Muscle layer of colon (tissue), 2 donors: ENCODE measurements around the gene RTL5.
A peak's percentile ranks its signal among the peaks of the same experiment; 100 is the strongest.

Experiments
- H3K27ac ChIP-seq: one replicate; pipeline ENCODE4 v1.7.0; 2013; ENCODE audit warnings: low read depth, mild to moderate bottlenecking, low read length, moderate library complexity
- H3K27me3 ChIP-seq, 2 donors: one replicate each; pipeline ENCODE4 v1.7.0; 2013; ENCODE audit warnings: low read length in 2 of 2, mild to moderate bottlenecking in 2 of 2; ENCODE audit not compliant: insufficient read depth in 2 of 2, control insufficient read depth in 1 of 2
- H3K36me3 ChIP-seq: one replicate; pipeline ENCODE4 v1.7.0; 2013; ENCODE audit warnings: mild to moderate bottlenecking, low read length; ENCODE audit not compliant: insufficient read depth
- H3K4me1 ChIP-seq: one replicate; pipeline ENCODE4 v1.7.0; 2013; ENCODE audit warnings: mild to moderate bottlenecking, low read length; ENCODE audit not compliant: insufficient read depth
- H3K4me3 ChIP-seq, 2 donors: one replicate each; pipeline ENCODE4 v1.7.0; 2013; ENCODE audit warnings: low read length in 2 of 2, low read depth in 1 of 2, mild to moderate bottlenecking in 1 of 2, moderate library complexity in 1 of 2
- H3K9ac ChIP-seq: one replicate; pipeline ENCODE4 v1.7.0; 2013; ENCODE audit warnings: low read length
- H3K9me3 ChIP-seq: one replicate; pipeline ENCODE4 v1.7.0; 2013; ENCODE audit warnings: mild to moderate bottlenecking, low read length
- donor health status: abdominal sarcoma.
- donor health status: Adenocarcinoma of cecum.

Gene RTL5

GRCh38 chrX:72120837-72121236, 10.9 kb downstream of the RTL5 start:
- peaks cover 36% of the 10 kb centered on the region for H3K4me1 ChIP-seq
- no peak overlapping the region for H3K4me3 ChIP-seq
- H3K27ac ChIP-seq, result peak overlapping the region; percentile 16
- no peak overlapping the region for H3K9ac ChIP-seq
- H3K27me3 ChIP-seq, result peaks cover under 1 to 1% of the 10 kb centered on the region in 2 donors
- H3K9me3 ChIP-seq, result no peaks in the 10 kb centered on the region
- H3K36me3 ChIP-seq, result no peaks in the 10 kb centered on the region

GRCh38 chrX:72117636-72118210, 14.0 kb downstream of the RTL5 start:
- no peak overlapping the region for H3K9ac ChIP-seq
- H3K27ac ChIP-seq, result no peak overlapping the region
- H3K4me1 ChIP-seq, result peaks cover 23% of the 10 kb centered on the region
- peaks cover 0 to 8% of the 10 kb centered on the region in 2 donors for H3K27me3 ChIP-seq
- no peak overlapping the region for H3K4me3 ChIP-seq
- no peaks in the 10 kb centered on the region for H3K9me3 ChIP-seq
- no peaks in the 10 kb centered on the region for H3K36me3 ChIP-seq

- Histone ChIP-seq H3K4me1 (peaks cover 8% of the 10 kb centered on the region), H3K27ac (no peak overlapping the region), H3K4me3 (no peak overlapping the region), H3K9ac (no peak overlapping the region), H3K27me3 (peaks cover 0 to 8% of the 10 kb centered on the region in 2 donors), H3K9me3 (no peaks in the 10 kb centered on the region), H3K36me3 (no peaks in the 10 kb centered on the region)
Measured at GRCh38 chrX:72115380-72115779, 16.3 kb downstream of the RTL5 start.

- Histone ChIP-seq H3K27ac (no peak overlapping the region), H3K27me3 (peaks cover 0 to 8% of the 10 kb centered on the region in 2 donors), H3K9me3 (no peaks in the 10 kb centered on the region), H3K9ac (no peak overlapping the region), H3K36me3 (no peaks in the 10 kb centered on the region), H3K4me3 (no peak overlapping the region), H3K4me1 (peaks cover 7% of the 10 kb centered on the region)
Measured at GRCh38 chrX:72114807-72115206, 16.9 kb downstream of the RTL5 start.

GRCh38 chrX:72114306-72114705, 17.4 kb downstream of the RTL5 start:
- H3K36me3 ChIP-seq, result no peaks in the 10 kb centered on the region
- H3K27ac ChIP-seq, result no peak overlapping the region
- no peak overlapping the region for H3K4me3 ChIP-seq
- H3K4me1 ChIP-seq, result peaks cover 7% of the 10 kb centered on the region
- peaks cover 0 to 8% of the 10 kb centered on the region in 2 donors for H3K27me3 ChIP-seq
- H3K9ac ChIP-seq, result no peak overlapping the region
- H3K9me3 ChIP-seq, result no peaks in the 10 kb centered on the region

GRCh38 chrX:72113461-72113860, 18.3 kb downstream of the RTL5 start:
- Histone ChIP-seq H3K9ac (no peak overlapping the region), H3K27me3 (peaks cover 0 to 8% of the 10 kb centered on the region in 2 donors), H3K4me3 (no peak overlapping the region), H3K9me3 (no peaks in the 10 kb centered on the region), H3K4me1 (peaks cover 7% of the 10 kb centered on the region), H3K27ac (no peak overlapping the region), H3K36me3 (no peaks in the 10 kb centered on the region)

GRCh38 chrX:72110876-72111708, 20.6 kb downstream of the RTL5 start:
- Histone ChIP-seq H3K9ac (no peak overlapping the region), H3K4me1 (peaks cover 7% of the 10 kb centered on the region), H3K27ac (no peak overlapping the region), H3K9me3 (no peaks in the 10 kb centered on the region), H3K27me3 (peaks cover 0 to 14% of the 10 kb centered on the region in 2 donors), H3K36me3 (no peaks in the 10 kb centered on the region), H3K4me3 (no peak overlapping the region)

GRCh38 chrX:72110051-72110875, 21.5 kb downstream of the RTL5 start:
- Histone ChIP-seq H3K36me3 (no peaks in the 10 kb centered on the region), H3K4me1 (peaks cover 7% of the 10 kb centered on the region), H3K27me3 (peaks cover 0 to 16% of the 10 kb centered on the region in 2 donors), H3K4me3 (no peak overlapping the region), H3K9ac (no peak overlapping the region), H3K27ac (no peak overlapping the region), H3K9me3 (no peaks in the 10 kb centered on the region)

- H3K9ac ChIP-seq, result no peak overlapping the region
- no peak overlapping the region for H3K27ac ChIP-seq
- H3K4me1 ChIP-seq, result peaks cover under 1% of the 10 kb centered on the region
Measured at GRCh38 chrX:72108666-72109065, 23.0 kb downstream of the RTL5 start.

GRCh38 chrX:72107841-72108595, 23.7 kb downstream of the RTL5 start:
- no peak overlapping the region for H3K27ac ChIP-seq
- H3K9ac ChIP-seq, result no peak overlapping the region
- H3K9me3 ChIP-seq, result no peaks in the 10 kb centered on the region
- H3K4me3 ChIP-seq, result no peak overlapping the region
- no peaks in the 10 kb centered on the region for H3K4me1 ChIP-seq
- H3K27me3 ChIP-seq, result peaks cover 6 to 18% of the 10 kb centered on the region in 2 donors
- no peaks in the 10 kb centered on the region for H3K36me3 ChIP-seq

More at GRCh38 chrX:72108666-72109065, 23.0 kb downstream of the RTL5 start:
- no peaks in the 10 kb centered on the region for H3K36me3 ChIP-seq
- H3K9me3 ChIP-seq, result no peaks in the 10 kb centered on the region
- peaks cover 4 to 20% of the 10 kb centered on the region in 2 donors for H3K27me3 ChIP-seq
- no peak overlapping the region for H3K4me3 ChIP-seq

GRCh38 chrX:72107320-72107719, 24.4 kb downstream of the RTL5 start:
- H3K9me3 ChIP-seq, result no peaks in the 10 kb centered on the region
- no peaks in the 10 kb centered on the region for H3K4me1 ChIP-seq
- no peaks in the 10 kb centered on the region for H3K36me3 ChIP-seq
- H3K4me3 ChIP-seq, result no peak overlapping the region
- no peak overlapping the region for H3K9ac ChIP-seq
- peaks cover 6 to 23% of the 10 kb centered on the region in 2 donors for H3K27me3 ChIP-seq
- no peak overlapping the region for H3K27ac ChIP-seq
